Activated effector memory CD4-positive, alpha-beta T cell treated with Interleukin-2 at 50 U/mL for 16 hours (primary cell): ENCODE data around the gene COX4I2.
"Not testable (repeated sequence)": the region's sequence is repeated elsewhere in the genome, so short reads cannot be mapped to it uniquely, and the experiment has no call there.

Source experiments
- DNase-seq: peaks from one replicate; pipeline ENCODE4 v3.0.0-alpha.2; 2020

COX4I2 gene

GRCh38 chr20:31661625-31662371, 24.1 kb downstream of the COX4I2 start:
- peak; percentile 73 for DNase-seq

DNA sequence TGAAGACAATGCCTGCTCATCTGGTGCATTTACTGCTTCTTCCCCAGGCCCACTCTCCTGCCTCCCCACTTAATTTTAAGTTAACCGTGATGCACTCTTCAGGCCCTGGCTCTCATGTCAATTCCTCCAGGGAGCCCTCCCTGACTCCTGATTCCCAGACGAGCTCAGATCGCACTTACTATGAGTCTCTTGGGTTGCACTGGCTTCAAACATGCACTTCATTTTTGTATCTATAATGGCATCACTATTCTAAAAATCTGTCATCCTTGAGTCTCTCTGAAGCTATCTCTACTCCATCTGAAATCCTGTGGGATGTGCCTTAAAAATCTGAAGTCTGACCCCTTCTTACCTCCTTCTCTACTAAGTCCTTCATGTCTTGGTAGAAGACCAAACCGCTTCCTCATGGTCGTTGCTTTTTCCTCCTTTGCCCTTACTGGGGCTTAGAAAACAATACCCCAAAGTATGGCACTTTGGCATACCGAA, 24.7 kb downstream of the COX4I2 start:
- no peak for DNase-seq

- no peak for DNase-seq
Observed at GRCh38 chr20:31663524-31663837, 25.8 kb downstream of the COX4I2 start.

GRCh38 chr20:31663838-31664695, 26.4 kb downstream of the COX4I2 start:
- DNase-seq, result no peak

DNA sequence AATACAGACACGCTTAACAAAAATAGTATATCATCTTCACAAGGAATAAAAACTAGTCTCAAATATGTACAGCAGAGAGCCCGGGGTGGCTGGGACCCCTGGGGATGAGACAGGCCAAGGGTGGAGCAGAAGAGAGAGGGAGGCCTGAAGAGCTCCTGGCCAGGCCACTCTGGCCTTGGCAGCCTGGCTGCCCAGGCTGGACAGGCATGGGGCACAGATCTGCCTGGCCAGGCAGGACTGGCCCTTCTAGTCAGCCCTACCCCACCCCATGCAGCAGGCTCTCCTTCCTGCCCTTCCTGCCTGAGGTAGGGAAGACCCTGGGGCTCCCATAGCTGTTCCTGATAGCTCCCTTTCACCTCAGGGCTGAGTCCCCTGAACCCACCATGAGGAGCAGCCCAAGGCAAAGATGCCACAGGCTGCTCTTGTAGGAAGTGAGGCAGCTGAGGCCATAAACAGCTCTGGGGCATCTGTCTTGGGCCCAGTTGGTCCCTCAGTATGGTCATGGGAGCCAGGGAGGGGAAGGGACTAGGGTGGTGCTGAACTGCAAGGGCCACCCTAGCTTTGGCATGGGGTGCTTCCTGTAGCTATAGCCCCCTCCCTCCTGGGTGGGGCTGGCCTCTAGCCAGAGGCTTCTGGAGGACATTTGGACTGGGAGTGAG, 27.1 kb downstream of the COX4I2 start:
- DNase-seq, result no peak

GRCh38 chr20:31665753-31666152, 28.0 kb downstream of the COX4I2 start:
- DNase-seq, result no peak

GRCh38 chr20:31666258-31667042, 28.7 kb downstream of the COX4I2 start:
- DNase-seq, result no peak

GRCh38 chr20:31667315-31668285, 29.9 kb downstream of the COX4I2 start:
- no peak for DNase-seq

GRCh38 chr20:31668944-31669343, 31.2 kb downstream of the COX4I2 start:
- DNase-seq, result not testable (repeated sequence)

DNA sequence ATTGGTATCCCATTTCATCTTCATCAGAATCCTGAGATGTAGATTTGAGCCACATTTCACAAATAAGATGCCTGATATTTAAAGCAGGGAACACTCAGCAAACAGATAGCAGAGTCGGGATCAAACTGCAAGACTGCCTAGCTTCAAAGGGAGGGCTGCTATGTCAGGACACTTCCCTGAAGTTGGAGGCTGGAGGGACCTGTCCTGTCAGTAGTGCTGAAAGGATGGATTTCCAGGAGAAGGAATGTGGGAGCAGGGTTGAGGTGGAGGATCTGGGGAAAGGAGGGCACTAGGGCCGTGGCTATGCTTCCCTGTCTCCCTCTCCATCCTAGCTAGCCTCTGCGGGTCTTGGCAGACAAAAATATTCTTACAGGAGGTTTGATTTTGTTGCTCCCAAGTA, 32.2 kb downstream of the COX4I2 start:
- no peak for DNase-seq

- no peak for DNase-seq
Observed at GRCh38 chr20:31670371-31671228, 32.9 kb downstream of the COX4I2 start.

GRCh38 chr20:31671324-31671723, 33.6 kb downstream of the COX4I2 start:
- DNase-seq, result no peak

- no peak for DNase-seq
Observed at GRCh38 chr20:31673435-31673834, 35.7 kb downstream of the COX4I2 start.

DNA sequence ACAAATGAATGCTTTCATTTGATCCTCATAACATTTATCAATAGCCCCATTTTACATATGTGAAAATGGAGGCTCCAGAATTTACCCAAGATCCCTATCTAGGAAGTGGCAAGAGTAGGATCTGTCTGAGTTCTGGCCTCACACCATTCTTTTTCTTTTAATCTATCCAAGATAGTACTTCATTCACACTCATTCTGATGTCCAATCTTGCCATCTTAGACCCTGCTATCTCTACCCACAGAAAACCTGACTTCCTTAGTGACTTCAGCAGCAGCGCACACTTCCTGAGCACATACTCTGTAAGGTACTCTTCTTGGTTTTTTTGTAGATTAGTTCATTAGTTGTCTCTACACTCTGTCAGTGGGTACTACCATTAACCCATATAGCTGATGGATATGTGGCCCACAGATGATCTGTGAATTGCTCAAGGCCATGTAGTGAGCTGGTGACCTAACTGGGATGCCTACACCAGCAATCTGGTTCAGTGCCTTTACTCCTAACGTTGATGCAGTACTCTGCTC, 36.3 kb downstream of the COX4I2 start:
- no peak for DNase-seq

- peak; percentile 50 for DNase-seq
Observed at GRCh38 chr20:31674895-31675827, 37.4 kb downstream of the COX4I2 start.

DNA sequence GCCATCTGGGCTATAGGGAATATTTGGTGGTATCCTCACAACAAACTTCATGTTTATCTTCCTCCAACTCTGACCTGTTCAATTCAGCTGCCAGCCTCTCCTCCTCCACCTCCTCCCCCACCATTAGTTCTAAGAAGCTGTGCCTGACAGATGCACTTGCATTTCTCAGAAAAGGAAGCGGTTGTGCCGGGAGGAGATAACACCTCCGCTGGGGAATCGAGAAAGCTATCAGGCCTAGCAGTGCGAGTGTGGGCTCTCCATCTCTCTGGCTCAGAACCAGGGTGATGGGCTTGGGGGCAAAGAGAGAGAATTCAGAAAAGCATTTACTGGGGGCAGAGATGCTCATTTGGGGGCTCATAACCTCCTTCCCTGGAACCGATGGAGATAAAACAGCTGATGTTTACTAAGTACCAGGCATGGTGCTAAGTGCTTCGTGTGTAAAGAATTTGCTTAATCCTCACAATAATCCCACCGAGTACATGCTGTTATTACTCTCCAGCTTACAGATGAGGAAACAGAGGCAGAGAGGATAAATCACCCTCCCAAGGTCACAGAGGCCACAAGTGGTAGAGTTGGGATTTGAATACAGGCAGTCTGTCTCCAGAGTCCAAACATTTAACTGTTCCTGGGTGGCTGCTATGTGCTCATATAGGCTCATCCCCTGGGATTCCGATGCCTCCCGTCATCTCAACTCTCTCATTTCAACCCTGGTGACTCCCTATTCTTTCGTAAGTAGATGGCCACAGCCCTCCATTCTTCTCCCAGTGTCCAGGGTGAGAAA, 38.3 kb downstream of the COX4I2 start:
- DNase-seq, result peak; percentile 65

DNA sequence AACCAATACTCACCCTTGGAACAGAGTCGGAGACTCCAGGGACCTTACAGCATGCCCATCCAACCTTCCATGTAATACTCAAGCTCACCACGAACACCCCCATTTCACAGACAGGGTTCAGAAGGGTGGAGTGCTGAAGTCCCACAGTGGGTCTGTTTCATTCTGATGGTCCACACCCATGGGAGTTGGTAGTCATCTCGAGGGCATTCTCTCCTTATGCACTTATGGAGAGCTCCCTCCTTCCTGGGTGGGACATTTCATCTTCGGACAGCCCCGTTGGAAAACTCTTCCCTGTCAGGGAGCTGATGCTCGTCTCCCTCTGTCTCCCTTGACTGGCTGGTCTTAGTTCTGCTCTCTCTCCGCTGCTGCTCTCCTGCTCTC, 38.9 kb downstream of the COX4I2 start:
- DNase-seq, result no peak

GRCh38 chr20:31677553-31678260, 40.0 kb downstream of the COX4I2 start:
- DNase-seq, result no peak
